Measurements from ENCODE around the gene PDZK1IP1. TPM values are rescaled to one million over a fixed set of nuclear protein-coding genes. Genes with fewer than 3 reads are reported as not detected.

The PDZK1IP1 gene
- total RNA-seq, 1 experiment from 2014 or later, result not detected

DNA sequence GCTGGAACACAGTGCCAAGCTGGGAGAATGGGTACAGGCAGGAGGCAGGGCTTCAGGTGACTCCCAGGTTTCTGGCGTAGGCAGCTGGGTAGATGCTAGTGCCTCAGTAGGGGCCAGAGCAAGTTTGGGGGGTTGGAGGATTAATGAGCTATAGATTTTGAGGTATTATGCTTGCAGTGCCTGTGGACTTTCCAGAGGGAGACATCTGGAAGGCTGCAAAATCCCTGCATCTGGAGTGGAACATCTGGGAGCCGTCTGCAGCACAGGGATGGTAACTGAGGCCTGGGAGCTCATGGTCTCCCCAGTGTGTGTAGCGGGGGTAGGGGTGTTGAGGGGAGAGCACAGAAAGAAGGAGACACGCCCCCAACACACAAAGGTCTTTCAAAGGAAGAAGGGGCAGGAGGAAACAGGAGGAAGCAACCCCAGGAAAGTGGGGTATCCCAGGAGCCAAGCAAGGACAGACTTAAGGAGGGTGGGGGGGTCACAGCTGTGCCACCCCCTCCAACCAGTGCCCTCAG, 2.2 kb upstream of the PDZK1IP1 start:
- H3K27me3 ChIP-seq (replicated peaks; ENCODE audit: insufficient read depth, low read depth, low read length, poor library complexity), result no peaks in the 10 kb centered on the region
- no peaks in the 10 kb centered on the region for H3K36me3 ChIP-seq (ENCODE audit: insufficient read depth, low read length, poor library complexity, severe bottlenecking)
- H3K4me3 ChIP-seq (ENCODE audit: low read depth, low read length, poor library complexity, severe bottlenecking), result no peak overlapping the region
- intact Hi-C loops (cut with micrococcal nuclease; ENCODE audit: unreplicated experiment), result loop anchor here (2.0 to 5.0 kb wide), 3 partner anchors 71 to 520 kb away; no protein-coding TSS in a partner anchor
- no peak overlapping the region for H3K27ac ChIP-seq (ENCODE audit: low read depth, low read length, poor library complexity, severe bottlenecking)
- no peak for DNase-seq (ENCODE audit: low spot score)
- no peaks in the 10 kb centered on the region for H3K4me1 ChIP-seq (ENCODE audit: insufficient read depth, low read length, poor library complexity, severe bottlenecking)
- CTCF ChIA-PET, result interaction anchor here (1.6 to 1.7 kb wide), 2 partner anchors 21 to 534 kb away, joined by 5 read pairs; no protein-coding TSS in a partner anchor
- TF ChIP-seq, protein P1, sequence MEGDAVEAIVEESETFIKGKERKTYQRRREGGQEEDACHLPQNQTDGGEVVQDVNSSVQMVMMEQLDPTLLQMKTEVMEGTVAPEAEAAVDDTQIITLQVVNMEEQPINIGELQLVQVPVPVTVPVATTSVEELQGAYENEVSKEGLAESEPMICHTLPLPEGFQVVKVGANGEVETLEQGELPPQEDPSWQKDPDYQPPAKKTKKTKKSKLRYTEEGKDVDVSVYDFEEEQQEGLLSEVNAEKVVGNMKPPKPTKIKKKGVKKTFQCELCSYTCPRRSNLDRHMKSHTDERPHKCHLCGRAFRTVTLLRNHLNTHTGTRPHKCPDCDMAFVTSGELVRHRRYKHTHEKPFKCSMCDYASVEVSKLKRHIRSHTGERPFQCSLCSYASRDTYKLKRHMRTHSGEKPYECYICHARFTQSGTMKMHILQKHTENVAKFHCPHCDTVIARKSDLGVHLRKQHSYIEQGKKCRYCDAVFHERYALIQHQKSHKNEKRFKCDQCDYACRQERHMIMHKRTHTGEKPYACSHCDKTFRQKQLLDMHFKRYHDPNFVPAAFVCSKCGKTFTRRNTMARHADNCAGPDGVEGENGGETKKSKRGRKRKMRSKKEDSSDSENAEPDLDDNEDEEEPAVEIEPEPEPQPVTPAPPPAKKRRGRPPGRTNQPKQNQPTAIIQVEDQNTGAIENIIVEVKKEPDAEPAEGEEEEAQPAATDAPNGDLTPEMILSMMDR (conservative IDR thresholded peaks at IDR 0.05; ENCODE audit: low read depth, low read length), result no peak
- TF ChIP-seq EZH2 (IDR thresholded peaks at IDR 0.05; ENCODE audit: borderline replicate concordance, low read depth, low read length, poor library complexity, severe bottlenecking), result no peak
- POLR2A ChIA-PET (ENCODE audit: low non-redundant PET), result no interaction called here
- BruUV-seq (replicated peaks), result no TSS peak
- no peaks in the 10 kb centered on the region for H3K9me3 ChIP-seq (ENCODE audit: low read depth, low read length, poor library complexity, severe bottlenecking)

DNA sequence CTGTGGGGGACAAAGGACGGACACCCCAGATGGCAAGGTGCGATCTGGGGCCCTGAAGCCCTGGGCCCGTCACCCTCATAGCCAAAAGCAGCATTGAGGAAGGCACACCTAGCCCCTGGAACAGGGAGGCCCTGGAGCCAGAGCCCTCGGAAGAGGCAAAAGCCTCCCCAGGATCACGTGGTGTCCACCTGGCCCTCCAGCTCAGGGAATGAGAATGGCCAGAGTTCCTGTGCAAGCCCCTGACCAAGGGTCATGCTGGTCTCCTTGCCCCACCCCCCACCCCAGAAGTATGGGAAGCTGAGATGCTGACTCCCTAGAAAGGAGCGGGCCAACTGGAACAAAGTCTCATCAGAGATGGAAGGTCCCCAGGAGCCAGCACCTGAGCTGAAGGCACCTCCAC, 1.0 kb upstream of the PDZK1IP1 start:
- Histone ChIP-seq H3K9me3 (ENCODE audit: low read depth, low read length, poor library complexity, severe bottlenecking) (no peaks in the 10 kb centered on the region), H3K27me3 (replicated peaks; ENCODE audit: insufficient read depth, low read depth, low read length, poor library complexity) (no peaks in the 10 kb centered on the region), H3K4me3 (ENCODE audit: low read depth, low read length, poor library complexity, severe bottlenecking) (no peak overlapping the region), H3K4me1 (ENCODE audit: insufficient read depth, low read length, poor library complexity, severe bottlenecking) (no peaks in the 10 kb centered on the region), H3K36me3 (ENCODE audit: insufficient read depth, low read length, poor library complexity, severe bottlenecking) (no peaks in the 10 kb centered on the region), H3K27ac (ENCODE audit: low read depth, low read length, poor library complexity, severe bottlenecking) (no peak overlapping the region)
- no TSS peak for BruUV-seq (replicated peaks)
- TF ChIP-seq, protein P1 (conservative IDR thresholded peaks at IDR 0.05; ENCODE audit: low read depth, low read length), result no peak
- no peak for TF ChIP-seq EZH2 (IDR thresholded peaks at IDR 0.05; ENCODE audit: borderline replicate concordance, low read depth, low read length, poor library complexity, severe bottlenecking)
- intact Hi-C loops (cut with micrococcal nuclease; ENCODE audit: unreplicated experiment), result loop anchor here (5.0 kb wide), 2 partner anchors 231 to 521 kb away; no protein-coding TSS in a partner anchor
- no peak for DNase-seq (ENCODE audit: low spot score)
- CTCF ChIA-PET, result interaction anchor here (0.6 to 1.6 kb wide), 3 partner anchors 12 to 78 kb away, joined by 3 to 8 read pairs (median 5); no protein-coding TSS in a partner anchor
- POLR2A ChIA-PET (ENCODE audit: low non-redundant PET), result no interaction called here

DNA sequence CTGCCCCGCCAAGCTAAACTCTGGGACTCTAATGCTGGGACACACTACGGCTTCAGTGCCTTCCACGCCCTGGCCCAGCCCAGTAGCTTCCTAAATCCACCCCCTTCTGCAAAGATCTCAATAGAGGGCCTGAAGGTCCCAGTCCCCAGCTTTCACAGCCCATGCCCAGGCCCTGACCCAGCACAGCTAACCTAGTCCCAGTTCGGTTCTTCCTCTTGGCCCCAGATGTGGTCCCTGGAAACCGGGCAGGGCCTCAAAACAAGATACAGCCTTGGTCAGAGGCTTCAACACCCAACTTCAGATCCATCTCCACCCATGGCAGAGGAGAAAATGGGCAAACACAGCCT, 646 bp upstream of the PDZK1IP1 start:
- H3K4me1 ChIP-seq (ENCODE audit: insufficient read depth, low read length, poor library complexity, severe bottlenecking), result no peaks in the 10 kb centered on the region
- no TSS peak for BruUV-seq (replicated peaks)
- ChIA-PET CTCF (interaction anchor here (0.6 to 1.6 kb wide), 3 partner anchors 11 to 78 kb away, joined by 3 to 8 read pairs (median 5); no protein-coding TSS in a partner anchor), POLR2A (ENCODE audit: low non-redundant PET) (interaction anchor here (0.6 kb wide), 1 partner anchor 271 kb away, joined by 3 read pairs; no protein-coding TSS in a partner anchor)
- H3K27ac ChIP-seq (ENCODE audit: low read depth, low read length, poor library complexity, severe bottlenecking), result no peak overlapping the region
- no peak for DNase-seq (ENCODE audit: low spot score)
- H3K36me3 ChIP-seq (ENCODE audit: insufficient read depth, low read length, poor library complexity, severe bottlenecking), result no peaks in the 10 kb centered on the region
- no peaks in the 10 kb centered on the region for H3K9me3 ChIP-seq (ENCODE audit: low read depth, low read length, poor library complexity, severe bottlenecking)
- TF ChIP-seq EZH2 (IDR thresholded peaks at IDR 0.05; ENCODE audit: borderline replicate concordance, low read depth, low read length, poor library complexity, severe bottlenecking), result no peak
- TF ChIP-seq, protein P1 (conservative IDR thresholded peaks at IDR 0.05; ENCODE audit: low read depth, low read length), result no peak
- H3K4me3 ChIP-seq (ENCODE audit: low read depth, low read length, poor library complexity, severe bottlenecking), result no peak overlapping the region
- H3K27me3 ChIP-seq (replicated peaks; ENCODE audit: insufficient read depth, low read depth, low read length, poor library complexity), result no peaks in the 10 kb centered on the region
- intact Hi-C loops (cut with micrococcal nuclease; ENCODE audit: unreplicated experiment), result loop anchor here (5.0 kb wide), 2 partner anchors 232 to 522 kb away; no protein-coding TSS in a partner anchor
